ENCODE data around the gene ZFAND3.

ZFAND3 gene

DNA sequence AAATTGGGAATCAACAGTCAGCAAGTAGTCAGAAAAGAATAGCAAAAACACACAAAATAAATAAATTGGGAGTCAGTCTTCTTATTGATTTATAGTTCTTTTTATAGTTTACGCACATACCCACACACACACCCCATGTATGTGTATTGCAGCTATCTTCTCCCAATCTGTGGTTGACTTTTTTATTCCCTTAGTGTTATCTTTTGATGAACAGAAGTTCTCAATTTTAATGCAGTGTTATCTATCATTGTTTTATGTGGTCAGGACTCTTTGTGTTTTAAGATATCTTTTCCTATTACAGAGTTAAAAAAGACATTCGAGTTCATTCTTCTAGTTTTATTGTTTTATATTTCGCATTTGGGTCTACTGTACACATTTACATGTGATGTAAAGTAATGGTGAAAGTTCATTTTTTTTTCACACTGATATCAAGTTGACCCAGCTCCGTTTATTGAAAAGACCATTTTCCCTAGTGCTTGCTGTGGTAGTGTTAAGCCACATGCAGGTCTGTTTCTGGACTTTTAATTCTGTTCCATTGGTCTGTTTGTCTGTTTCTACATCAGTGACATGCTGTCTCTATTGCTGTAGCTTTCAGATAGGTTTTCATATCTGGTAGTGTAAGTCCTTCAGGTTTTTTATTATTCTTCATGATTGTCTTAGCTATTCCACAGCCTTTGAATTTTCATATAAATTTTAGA, 78.4 kb downstream of the ZFAND3 start:
- no peak for DNase-seq

- no peak for DNase-seq
Observed at GRCh38 chr6:37903351-37904340, 84.1 kb downstream of the ZFAND3 start.

- DNase-seq: no peak
Observed at GRCh38 chr6:37904590-37904989, 85.1 kb downstream of the ZFAND3 start.

- no peak for DNase-seq
Observed at GRCh38 chr6:37906121-37906520, 86.6 kb downstream of the ZFAND3 start.

- DNase-seq: no peak
Observed at GRCh38 chr6:37910998-37911397, 91.5 kb downstream of the ZFAND3 start.

DNA sequence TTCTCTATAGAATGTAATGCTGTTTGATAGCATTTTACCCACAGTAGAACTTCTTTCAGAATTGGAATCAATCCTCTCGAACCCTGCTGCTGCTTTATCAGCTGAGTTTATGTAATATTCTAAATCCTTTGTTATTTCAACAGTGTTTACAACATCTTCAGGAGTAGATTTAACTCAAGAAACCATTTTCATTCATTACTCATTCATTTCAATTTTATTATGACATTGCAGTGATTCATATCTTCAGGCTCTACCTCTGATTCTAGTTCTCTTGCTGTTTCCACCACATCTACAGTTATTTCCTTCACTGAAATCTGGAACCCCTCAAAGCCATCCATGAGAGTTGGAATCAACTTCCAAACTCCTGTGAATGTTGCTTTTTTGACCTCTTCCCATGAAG, 93.7 kb downstream of the ZFAND3 start:
- no peak for DNase-seq

- DNase-seq: no peak
Observed at GRCh38 chr6:37915463-37915862, 95.9 kb downstream of the ZFAND3 start.

DNA sequence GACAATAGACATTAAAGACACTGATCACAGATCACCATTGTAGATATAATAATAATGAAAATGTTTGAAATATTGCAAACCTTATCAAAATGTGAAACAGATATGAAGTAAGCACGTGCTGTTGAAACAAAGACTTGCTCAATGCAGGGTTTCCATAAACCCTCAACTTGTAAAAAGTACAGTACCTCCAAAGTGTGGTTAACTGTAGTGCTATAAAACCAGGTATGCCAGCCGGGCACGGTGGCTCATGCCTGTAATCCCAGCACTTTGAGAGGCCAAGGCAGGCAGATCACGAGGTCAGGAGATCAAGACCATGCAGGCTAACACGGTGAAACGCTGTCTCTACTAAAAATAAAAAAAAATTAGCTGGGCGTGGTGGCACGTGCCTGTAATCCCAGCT, 96.6 kb downstream of the ZFAND3 start:
- DNase-seq: no peak

GRCh38 chr6:37916675-37917074, 97.1 kb downstream of the ZFAND3 start:
- DNase-seq: no peak

- no peak for DNase-seq
Observed at GRCh38 chr6:37917566-37917965, 98.0 kb downstream of the ZFAND3 start.

GRCh38 chr6:37919417-37920157, 100.1 kb downstream of the ZFAND3 start:
- no peak for DNase-seq

DNA sequence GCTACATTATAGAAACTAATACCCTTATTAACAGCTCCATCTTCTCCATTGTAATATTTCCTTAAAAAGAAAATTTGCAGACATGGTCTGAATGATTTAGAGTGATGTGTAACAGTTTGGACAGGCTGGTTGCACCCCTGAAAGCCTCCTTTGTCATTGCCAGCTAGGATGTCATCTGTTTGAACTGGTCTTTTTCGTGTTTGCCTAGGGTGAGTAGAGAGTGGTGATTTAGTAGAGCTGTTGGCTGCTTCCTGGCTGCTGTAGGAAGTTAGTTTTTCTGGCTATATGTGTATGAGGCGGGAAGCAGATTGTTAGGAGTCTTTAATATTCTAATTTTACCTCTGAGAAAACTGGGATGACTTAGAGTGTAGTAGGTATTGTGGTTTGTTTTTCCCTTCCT, 101.1 kb downstream of the ZFAND3 start:
- no peak for DNase-seq

DNA sequence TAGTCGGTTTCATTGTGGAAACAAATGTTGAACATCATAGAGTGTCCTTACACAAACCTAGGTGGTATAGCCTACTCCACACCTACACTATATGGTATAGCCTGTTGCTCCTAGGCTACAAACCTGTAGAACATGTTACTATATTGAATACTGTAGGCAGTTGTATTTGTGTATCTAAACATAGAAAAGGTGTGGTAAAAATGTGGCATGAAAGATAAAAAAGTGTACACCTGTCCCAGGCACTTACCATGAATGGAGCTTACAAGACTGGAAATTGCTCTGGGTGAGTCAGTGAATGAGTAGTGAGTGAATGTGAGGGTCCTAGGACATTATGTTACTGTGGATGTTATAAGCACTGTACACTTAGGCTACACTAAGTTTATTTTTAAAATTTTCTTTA, 103.0 kb downstream of the ZFAND3 start:
- no peak for DNase-seq

- DNase-seq: no peak
Observed at GRCh38 chr6:37923514-37923913, 104.0 kb downstream of the ZFAND3 start.

GRCh38 chr6:37926661-37927060, 107.1 kb downstream of the ZFAND3 start:
- DNase-seq: no peak

DNA sequence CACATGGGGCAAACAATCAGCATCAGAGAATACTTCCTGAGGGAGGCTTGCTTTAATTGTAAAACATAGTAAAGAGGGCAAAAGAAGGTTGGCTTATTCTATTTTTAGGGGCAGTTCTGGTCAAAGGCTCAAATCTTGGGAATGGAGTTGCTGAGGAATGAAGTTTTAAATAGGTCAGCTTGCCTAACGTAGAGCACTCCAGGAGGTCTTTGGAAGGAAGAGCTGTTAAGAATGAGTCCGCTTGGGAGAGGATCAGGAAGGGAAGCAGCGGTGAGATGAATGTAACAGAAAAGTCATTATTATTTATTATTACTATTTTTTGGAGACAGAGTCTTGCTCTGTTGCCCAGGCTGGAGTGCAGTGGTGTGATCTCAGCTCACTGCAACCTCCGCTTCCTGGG, 108.7 kb downstream of the ZFAND3 start:
- no peak for DNase-seq

DNA sequence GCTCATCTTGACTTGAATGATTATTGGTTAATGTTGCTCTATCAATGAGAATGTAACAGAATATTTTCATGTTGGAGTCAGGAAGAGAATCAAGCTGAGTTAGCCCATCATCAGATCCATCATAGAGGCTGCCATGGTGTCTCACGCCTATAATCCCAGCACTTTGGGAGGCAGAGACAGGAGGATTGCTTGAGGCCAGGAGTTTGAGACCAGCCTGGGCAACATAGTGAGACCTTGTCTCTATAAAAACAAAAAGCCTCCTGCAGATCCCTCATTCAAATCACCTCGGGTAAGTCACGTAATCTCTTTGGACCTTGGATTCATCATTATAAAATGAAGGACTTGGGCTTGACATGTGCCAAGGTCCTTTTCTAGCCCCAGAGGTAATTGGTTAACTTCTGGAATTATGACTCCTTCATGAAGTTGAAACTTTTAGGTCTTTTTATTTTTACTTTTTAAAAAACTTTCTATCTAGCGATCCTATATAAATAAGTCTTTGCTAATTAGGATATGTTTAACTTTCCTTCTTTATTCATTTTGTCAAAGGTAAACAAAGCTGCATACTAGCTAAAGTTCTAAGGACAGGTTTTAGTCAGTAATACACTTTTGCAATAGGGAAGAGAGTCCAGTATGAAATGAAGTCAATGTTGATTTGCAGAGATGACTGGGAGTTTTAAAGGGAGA, 110.9 kb downstream of the ZFAND3 start:
- no peak for DNase-seq

DNA sequence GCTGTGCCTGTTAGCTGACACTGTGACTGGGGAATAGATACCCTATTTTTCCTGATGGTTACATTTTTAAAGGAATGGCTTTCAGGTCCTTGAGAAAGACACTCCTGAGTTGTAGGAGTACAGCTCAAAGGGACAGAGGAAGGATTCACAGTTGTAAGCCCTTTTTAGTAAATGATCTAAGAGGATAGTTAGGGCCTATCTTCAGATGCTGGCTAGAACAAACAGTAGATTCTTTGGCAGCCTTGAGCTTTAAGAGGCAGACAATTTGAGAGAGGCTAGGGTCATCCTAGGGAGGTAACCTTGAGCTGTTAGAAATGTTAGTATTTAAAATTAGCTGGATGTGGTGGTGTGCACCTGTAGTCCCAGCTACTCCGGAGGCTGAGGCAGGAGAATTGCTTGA, 111.5 kb downstream of the ZFAND3 start:
- no peak for DNase-seq

- no peak for DNase-seq
Observed at GRCh38 chr6:37934276-37934675, 114.7 kb downstream of the ZFAND3 start.

GRCh38 chr6:37936150-37936549, 116.6 kb downstream of the ZFAND3 start:
- DNase-seq: no peak

DNA sequence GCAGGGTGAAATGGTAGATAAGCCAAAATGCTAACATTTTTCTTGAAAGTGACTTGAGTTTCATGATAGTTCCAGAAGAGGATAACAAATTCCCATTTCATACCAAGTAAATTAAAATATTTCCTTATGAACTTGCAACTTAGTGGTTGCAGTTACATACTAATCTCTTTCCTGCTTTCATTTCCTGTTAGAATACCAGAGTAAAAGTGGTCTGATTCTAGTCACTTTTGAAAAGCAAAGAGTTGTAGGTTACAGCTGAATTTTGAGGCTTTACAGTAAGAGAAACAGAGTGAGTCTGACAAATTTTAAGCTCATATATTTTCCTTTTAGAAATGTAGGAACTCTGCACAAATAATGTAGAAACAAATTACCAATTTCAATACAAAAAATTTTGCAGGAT, 117.4 kb downstream of the ZFAND3 start:
- no peak for DNase-seq

DNA sequence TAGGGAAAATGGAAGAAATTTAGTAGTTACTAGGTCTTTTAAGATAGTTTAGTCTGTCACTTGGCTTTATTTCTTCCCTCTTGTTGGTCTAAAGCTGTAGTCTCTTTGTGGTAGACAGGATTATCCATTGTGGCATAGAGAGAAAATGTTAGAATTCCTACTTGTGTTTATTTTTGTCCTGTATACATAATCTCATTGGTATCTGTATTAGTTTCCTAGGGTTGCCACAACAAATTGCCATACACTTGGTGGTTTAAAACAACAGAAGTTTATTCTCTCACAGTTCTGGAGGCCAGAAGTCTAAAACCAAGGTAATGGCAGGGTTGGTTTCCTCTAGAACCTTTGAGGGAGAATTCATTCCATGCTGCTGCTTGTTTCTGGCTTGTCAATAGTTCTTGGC, 119.4 kb downstream of the ZFAND3 start:
- DNase-seq: no peak
